GM19467 (cell line): ENCODE results near the gene ZNF213.
"Not testable (repeated sequence)": the region's sequence is repeated elsewhere in the genome, so short reads cannot be mapped to it uniquely, and the experiment has no call there.

Experiments used
- ATAC-seq: cut with Tn5 transposase; IDR thresholded peaks from one replicate; pipeline ENCODE4 v1.9.1; 2021; ENCODE audit warnings: mild to moderate bottlenecking, moderate library complexity; ENCODE audit not compliant: unreplicated experiment

The ZNF213 gene

DNA sequence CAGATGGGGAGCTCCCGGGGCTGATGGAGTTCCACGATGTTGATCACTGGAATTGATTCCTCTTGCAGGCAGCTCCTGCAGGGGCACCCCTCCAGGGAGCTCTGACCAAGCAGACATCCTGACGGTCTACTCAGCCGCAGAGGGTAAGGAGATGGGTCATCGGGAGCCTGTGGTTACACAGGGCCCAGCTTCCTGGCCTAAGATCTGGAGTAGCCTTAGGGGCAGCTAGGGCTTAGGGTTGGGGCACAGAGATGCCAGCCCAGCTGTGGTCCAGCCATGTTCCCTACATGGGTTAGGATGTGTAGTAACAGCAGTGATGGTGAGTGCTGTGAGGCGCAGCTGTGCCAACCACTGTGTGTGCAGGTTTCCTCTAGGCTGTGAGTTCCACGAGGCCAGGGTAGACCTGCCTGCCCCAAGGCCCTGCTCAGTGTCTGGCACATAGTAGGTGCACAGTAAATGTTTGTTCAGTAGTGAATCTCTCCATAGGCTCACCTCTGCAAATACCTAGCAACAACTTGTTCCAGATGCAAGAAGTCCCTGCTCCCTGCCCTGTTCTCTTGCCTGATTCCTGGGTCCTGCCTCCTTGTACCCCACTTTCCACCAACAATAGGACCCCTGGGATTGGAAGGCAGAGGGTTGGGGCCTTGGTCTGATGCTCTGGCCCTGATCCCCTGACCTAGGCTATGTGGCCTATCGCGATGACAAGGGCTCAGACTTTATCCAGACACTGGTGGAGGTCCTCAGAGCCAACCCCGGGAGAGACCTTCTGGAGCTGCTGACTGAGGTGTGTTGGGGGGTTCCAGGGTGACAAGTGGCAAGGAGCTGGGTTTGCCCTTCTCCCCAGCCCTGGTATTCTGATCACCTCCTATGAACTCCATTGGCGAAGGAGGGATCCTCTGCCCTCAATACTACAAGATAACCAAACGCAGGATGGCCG lies 13.7 kb downstream of the ZNF213 start:
- no peak for ATAC-seq

DNA sequence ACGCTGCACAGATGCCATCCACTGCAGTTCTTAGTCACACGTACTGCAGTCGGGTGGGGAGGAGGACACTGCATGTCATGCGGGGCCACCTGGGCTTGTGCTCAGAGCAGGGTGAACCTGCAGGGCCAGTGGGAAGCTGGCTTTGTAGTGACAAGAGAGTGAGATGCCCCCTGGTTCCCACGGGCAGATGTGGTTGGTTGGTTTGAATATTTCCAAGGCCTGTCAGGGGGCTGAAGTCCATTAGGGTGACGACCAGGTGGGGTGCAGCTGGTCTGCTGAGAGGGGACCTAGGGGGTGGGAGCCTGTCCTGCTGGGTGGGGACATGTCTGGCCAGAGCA lies 14.3 kb downstream of the ZNF213 start:
- ATAC-seq: no peak

DNA sequence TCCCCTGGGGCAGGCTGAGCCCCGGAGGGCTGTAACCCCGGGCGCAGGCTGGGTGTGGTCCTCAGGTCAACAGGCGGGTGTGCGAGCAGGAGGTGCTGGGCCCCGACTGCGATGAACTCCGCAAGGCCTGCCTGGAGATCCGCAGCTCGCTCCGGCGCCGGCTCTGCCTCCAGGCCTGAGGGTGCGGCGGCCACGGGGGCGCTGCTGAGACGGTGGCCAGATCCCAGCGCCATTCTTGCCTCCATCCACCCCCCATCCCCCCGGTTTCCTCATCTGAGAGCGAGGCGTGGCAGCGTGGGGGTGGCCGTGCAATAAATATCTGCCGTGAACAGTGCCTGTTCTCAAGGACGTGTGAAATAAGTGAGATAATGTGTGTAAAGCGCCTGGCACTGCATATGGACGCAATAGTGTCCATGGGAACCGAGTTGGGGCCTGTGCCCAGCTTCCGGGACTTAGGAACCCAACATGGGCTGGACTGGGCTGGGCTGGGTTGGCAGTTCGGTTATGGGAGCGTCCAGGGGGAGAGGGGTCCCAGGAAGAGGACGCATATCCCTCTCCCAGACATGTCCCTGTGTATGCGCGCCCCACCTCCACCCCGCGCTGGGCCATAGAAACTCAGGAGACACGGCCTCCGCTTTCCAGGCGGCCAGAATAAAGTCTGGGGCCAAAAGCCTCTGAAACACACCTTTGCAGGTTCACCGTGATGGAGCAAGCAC lies 15.0 kb downstream of the ZNF213 start:
- no peak for ATAC-seq

DNA sequence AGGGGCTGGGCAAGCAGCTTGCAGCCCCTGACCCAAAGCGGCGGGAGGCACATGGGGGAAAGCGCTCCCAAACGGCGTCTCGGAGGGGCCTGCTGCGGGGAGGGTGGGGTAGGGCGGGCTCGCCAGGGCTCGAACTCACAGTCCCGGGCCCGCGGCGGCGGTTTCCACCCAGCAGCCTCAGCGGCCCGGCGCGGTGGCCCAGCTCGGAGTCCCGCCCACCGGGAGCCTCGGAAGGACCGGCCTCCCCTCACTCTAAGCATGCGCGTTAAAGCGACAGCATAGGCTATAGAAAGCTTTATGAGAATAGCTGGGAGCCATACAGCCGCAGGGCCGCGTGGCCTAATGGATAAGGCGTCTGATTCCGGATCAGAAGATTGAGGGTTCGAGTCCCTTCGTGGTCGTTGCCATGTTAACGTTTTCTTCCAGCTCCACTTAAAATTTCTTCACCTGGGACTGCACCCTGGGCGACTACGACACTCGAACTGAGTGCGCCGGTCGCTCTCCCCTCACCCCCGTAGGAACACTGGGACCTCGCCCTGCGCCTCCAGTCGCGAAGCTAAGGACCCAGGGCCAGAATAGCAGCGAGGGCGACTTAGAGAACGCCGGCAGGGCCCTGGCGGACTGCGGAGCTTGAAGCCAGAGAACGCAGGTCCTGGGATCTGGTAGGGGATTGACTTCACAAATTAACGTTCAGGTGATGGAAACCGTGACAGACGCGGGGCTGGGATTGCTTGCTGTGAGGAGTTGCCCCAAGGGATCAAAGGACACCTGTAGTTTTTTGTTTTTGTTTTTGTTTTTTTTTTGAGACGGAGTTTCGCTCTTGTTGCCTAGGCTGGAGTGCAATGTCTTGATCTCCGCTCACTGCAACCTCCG lies 15.8 kb downstream of the ZNF213 start:
- peak; percentile 52 for ATAC-seq

DNA sequence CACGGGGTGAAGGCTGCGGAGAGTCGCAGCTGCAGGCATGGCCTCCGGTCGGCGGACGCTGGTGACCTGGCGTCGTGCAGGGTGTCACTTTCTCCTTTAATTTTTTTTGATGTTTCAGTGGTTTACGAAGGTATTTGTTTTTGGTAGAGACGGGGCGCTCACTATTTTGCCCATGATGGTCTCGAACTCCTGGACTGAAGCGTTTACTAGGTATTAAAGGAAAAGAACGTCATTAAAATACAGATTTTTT lies 17.1 kb downstream of the ZNF213 start:
- no peak for ATAC-seq

DNA sequence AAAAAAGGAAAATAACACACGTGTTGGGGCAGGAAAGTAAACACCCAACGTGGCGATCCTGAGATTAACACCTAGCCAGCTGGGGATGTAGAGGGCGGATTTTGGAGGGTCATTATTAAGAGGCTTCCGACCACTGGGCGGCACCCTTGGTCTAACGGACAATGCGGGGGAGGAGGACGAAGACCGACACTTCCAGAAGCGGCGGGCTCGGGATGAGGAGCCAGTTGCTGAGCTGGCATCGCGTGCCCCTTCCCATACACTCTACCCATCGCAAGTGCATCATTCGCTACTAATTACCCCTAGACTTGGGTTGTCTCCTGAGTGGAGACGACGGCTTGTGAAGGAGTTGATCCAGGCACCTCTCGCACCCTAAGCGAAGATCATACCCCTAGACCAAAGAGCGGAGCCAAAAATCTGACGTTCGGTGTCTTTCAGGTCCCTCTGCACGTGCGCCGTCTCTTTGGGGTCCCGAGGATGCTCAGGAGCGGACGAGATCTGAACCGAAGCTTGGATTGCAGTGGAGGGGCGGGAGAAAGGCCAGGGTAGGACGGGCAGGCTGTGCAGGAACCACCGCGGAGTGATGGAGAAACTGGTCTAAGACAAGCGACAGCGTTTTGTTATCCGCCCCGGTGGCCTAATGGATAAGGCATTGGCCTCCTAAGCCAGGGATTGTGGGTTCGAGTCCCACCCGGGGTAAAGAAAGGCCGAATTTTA lies 17.6 kb downstream of the ZNF213 start:
- no peak for ATAC-seq

DNA sequence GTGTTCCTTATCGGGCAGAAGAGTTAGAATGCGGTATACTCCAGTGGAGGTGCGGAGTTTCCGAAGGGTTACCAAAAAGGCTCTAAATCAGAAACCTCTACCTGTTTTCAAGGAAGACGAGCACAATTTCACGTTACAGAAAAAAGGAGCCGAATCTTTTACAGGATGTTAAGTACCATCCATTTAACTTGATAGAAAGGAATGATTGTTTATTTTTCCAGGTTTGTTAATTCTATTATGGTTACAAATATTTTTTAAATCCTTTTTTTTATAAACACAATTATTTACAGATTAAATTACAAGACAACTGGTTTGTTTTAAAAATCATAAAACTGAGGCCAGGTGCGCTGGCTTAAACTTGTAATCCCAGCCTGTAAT lies 18.2 kb downstream of the ZNF213 start:
- no peak for ATAC-seq

DNA sequence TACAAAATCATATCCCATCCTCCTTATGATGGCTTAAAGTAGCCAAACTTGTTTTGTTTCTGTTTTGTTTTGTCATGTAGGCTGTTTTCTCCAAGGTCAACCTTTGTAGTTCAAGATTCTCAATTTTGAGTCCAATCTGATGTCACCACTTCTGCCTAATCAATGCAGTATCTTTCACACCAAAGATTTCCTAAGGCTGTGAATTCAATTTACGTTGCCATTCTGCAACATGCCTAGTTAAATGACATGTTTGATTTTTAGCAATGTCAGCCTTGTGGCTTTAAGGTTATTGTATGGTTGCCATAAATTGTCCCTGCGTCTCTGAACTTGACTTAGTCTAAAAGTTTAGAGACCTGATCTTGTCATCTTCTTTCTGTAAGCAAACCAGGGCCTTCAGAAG lies 20.4 kb downstream of the ZNF213 start:
- ATAC-seq: no peak

DNA sequence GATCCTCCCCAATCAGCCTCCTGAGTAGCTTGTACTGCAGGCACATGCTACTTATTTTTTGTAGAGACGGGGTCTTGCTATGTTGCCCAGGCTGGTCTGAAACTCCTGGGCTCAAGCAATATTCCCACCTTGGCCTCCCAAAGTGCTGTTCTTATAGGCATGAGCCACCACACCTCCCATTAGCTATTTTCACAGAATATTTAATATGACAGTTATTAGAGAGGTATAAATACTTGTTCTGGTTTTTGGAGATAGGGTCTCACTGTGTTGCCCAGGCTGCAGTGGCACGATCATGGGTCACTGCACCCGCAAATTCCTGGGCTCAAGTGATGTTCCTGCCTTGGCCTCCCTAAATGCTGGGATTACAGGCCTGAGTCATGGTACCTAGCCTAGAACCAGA lies 21.1 kb downstream of the ZNF213 start:
- ATAC-seq: no peak

DNA sequence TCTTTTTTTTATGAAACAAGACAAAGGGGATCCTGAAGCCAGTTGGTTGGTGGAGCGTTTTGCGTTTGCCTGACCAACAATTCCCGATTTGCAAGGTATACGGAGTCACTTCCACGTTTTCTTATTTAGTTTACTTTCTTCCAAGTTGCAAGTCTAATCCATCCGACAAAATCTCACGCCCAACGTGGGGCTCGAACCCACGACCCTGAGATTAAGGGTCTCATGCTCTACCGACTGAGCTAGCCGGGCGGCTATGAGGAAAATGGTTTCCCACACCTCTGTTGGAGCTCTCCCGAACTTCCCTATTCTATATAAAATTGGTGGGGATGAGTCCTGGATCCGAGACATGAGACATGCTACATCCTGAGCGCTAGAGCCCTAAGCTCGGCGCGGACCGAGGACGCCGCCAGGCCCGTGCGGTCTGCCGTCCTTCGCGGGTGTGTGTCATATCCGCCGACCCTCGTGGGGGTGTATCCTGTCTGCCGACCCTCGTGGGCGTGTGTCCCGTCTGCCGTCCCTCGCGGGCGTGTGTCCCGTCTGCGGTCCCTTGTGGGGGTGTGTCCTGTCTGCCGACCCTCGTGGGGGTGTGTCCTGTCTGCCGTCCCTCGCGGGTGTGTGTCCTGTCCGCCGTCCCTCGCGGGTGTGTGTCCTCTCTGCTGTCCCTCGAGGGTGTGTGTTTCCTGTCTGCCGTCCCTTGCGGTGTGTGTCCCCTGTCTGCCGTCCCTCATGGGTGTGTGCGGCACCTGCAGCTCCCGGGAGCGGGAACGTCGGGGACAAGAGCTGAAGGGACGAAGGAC lies 22.6 kb downstream of the ZNF213 start:
- ATAC-seq: no peak

DNA sequence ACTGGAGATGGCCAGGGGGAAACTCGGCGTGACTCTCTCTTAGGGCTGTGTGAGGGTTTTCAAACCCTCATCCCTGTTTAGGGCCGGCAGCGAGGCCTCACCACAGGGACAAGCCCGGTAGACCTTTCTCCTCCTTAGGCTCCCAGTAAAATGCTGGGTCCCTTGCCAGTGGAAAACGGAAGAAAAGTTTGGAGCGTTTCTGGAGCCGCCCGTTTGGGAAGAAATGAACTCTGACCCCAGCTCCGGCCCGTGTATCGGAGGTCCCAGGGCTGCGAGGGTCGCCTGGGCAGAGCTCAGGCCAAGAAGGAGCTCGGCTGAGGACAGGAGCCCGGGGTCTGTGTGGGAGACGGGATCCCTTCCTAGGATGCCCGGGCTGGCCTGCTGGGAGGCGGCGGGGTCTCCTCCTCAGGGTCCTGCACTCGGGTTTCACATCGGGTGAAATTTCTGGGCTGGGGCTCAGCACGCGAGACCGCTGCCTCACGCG lies 23.2 kb downstream of the ZNF213 start:
- no peak for ATAC-seq

DNA sequence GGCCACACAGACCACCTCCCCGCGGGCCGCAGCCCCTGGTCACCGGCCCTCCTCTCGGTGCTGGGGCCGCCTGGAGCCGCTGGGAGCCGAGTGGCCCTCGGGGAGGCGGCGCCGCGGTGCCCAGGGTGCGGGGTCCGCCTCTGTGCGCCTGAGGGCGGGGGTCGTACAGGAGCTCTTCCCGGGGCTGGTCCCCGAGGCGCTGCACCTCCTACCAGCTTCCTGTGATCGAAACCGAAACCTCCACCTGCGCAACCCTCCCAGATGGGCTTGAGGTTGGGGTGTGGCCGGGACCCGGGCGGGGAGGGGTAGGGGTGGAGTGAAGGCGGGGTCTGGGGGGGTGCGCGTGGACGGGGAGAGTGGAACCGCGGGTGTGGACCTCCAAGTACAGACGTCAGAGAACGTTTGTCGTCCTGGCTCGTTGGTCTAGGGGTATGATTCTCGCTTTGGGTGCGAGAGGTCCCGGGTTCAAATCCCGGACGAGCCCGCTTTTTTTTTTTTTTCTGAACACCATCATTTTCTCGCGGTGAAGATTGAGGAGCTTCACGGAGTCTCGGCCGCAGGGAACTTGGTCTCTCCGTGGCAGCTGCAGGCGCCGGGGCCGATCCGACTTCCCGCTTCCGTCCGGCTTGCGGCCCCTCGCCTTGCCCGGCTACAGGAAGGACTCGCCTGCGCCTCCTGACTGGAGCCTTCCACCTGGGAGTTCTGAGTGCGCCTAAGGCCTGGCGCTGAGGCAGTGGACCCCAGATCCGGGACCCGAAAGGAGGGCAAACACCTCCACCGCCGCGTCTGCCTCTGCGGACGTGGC lies 23.9 kb downstream of the ZNF213 start:
- no peak for ATAC-seq

DNA sequence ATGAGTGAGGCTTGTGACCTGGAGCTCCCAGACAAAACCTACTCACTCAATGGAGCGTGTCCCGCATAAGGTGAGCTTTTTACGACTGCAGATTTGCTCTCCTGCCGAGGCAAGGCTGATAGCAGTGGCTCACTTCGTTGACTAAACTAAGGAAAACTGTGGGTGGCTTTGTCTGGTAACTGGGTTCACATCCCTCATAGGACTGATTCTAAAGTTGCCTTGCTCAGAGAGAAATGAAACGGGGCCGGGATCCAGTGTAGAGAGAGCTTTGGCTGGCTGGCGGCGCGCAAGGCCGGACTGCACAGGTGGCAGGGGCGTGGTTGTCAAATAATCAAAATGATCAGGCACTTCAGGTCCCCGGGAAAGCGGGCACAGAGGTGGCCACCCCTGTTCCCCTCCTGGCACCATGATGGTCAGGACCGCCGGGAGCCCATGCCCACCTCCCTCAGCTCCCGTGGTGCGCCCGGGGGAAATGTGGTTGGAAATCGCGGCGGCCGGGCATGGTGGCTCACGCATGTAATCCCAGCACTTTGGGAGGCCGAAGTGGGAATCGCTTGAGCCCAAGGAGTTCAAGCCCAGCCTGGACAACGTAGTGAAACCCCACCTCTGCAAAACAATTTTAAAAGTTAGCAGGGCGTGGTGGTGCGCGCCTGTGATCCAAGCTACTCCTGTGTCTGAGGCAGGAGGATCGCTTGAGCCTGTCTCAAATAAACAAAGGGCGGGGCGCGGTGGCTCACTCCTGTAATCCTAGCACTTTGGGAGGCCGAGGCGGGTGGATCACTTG lies 26.6 kb downstream of the ZNF213 start:
- ATAC-seq: no peak

DNA sequence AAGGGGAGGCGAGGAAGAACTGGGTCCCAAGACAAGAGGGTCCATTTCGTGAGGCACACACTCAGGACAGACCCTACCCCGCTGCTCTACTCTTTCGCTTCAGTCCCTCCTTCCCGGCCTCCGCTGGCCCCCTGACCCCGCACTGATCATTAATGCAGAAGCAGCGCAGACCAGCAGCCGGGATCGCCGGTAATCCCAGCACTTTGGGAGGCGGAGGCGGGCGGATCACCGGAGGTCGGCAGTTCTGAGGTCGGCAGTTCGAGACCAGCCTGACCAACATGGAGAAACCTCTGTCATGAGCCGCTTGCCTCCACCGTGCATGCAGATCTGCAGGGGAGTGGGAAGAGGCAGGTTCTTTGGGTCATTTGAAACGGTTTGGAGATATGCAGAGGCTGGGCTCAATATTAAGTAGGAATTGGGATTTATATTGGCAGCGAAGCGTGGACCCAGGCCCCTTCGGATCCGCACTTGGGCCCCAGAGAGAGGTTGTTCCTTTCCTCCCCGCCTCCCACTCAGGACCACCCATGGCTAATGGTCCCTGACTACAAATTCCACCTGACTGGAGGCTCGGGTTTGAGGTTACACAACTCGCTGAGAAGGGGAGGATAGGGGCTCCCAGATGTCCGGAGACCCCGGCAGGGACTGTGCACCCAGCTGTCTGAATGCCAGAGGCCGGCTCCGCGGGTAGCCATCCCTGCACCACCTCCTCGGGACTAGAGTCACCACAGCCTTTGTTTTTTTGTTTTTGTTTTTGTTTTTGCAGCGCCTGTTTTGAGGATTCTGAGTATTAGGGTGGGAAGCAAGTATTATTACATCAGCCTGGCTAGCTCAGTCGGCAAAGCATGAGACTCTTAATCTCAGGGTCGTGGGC lies 29.5 kb downstream of the ZNF213 start:
- no peak for ATAC-seq

DNA sequence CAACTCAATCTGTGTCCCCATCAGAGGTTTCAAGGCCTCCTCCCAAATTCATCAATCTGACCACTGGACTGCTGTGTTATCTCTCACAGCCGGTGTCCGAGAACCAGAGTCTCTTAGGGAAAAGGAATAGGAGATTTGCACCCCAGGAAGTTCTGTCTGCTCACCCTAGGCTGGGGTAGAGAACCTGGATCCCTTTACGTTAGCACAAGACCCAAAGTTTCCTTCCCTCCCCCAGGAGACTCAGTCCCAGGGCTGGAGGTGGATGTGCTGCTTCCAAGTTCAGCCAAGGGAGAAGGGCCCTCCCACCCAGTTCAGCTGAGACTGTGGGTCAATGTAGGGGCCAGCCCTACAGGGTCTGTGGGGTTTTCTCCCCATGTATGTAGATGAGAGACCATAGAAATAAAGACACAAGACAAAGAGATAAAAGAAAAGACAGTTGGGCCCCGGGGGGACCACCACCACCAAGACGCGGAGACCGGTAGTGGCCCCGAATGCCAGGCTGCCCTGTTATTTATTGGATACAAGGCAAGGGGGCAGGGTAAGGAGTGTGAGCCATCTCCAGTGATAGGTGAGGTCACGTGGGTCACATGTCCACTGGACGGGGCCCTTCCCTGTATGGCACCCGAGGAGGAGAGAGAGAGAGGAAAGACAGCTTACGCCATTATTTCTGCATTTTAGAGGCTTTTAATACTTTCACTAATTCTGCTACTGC lies 30.4 kb downstream of the ZNF213 start:
- no peak for ATAC-seq

DNA sequence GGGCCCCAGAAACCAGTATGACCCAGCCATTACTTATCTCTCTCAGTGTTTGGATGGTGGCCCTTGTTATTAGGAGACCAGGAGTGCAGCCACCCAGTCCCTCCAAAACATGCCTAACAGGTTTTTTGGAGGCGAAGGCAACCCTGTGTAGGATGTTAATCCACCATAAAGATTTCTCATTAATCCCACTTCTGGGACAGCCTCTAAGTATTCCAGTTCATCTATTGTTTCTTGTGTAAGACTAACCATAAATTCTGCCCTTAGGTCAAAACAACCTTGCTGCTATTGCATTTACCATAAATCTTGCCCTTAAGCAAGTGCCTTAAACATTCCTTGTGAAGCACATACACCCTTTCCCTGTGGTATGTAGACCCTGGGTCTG lies 31.7 kb downstream of the ZNF213 start:
- no peak for ATAC-seq

DNA sequence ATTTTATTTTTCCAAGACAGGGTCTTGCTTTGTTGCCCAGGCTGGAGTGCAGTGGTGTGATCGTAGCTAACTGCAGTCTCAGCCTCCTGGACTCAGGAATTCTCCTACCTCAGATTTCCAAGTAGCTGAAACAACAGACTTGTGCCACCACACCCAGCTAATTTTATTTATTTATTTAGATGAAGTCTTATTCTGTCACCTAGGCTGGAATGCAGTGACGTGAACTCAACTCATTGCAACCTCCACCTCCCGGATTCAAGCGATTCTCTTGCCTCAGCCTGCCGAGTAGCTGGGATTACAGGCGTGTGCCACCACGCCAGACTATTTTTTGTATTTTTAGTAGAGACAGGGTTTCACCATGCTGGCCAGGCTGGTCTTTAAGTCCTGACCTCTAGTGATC lies 33.9 kb downstream of the ZNF213 start:
- ATAC-seq: not testable (repeated sequence)
